ENCODE measurements around the gene CNST.

DNA sequence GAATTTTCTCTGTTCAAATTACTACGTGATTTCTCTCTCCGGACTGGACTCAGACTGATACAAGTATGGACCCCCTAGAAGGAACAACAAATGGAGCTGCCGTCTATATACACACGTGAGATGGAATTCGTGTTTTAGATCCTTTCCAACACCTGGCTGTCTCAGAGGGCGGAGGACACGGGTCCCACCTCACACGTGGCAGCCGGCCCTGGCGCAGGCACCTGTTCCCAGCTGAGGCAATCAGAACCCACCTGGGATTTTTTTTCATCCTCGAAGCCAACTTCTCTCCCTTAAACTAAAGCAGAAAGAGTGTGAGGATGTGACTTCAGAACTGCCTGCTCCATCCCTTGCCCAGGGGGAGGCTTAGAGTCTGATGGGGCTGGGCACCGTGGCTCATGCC, 123.8 kb downstream of the CNST start:
- TF ChIP-seq EZH2 (optimal IDR thresholded peaks at IDR 0.05; ENCODE audit: low read depth, low read length): no peak
- TF ChIP-seq, protein P1, sequence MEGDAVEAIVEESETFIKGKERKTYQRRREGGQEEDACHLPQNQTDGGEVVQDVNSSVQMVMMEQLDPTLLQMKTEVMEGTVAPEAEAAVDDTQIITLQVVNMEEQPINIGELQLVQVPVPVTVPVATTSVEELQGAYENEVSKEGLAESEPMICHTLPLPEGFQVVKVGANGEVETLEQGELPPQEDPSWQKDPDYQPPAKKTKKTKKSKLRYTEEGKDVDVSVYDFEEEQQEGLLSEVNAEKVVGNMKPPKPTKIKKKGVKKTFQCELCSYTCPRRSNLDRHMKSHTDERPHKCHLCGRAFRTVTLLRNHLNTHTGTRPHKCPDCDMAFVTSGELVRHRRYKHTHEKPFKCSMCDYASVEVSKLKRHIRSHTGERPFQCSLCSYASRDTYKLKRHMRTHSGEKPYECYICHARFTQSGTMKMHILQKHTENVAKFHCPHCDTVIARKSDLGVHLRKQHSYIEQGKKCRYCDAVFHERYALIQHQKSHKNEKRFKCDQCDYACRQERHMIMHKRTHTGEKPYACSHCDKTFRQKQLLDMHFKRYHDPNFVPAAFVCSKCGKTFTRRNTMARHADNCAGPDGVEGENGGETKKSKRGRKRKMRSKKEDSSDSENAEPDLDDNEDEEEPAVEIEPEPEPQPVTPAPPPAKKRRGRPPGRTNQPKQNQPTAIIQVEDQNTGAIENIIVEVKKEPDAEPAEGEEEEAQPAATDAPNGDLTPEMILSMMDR (IDR thresholded peaks at IDR 0.05; ENCODE audit: low read length): no peak
